Skin epidermis (tissue), 12 donors: ENCODE data around the gene ICA1.
"Not testable (repeated sequence)": the region's sequence is repeated elsewhere in the genome, so short reads cannot be mapped to it uniquely, and the experiment has no call there.

ENCODE experiments used
- H3K27ac ChIP-seq, 21 experiments: fragments of 200-600 bp; sonication (generic) in 11 of 21; one replicate each; pipeline ENCODE4 v1.5.0; 2020; ENCODE audit warnings: mild to moderate bottlenecking in 3 of 21, inconsistent platforms in 2 of 21, moderate library complexity in 2 of 21
- H3K4me3 ChIP-seq, 7 experiments: fragments of 200-600 bp; sonication (generic) in 2 of 7; one replicate each; pipeline ENCODE4 v1.5.0; 2020; ENCODE audit warnings: inconsistent platforms in 2 of 7, mild to moderate bottlenecking in 2 of 7, moderate library complexity in 1 of 7

ICA1 gene

DNA sequence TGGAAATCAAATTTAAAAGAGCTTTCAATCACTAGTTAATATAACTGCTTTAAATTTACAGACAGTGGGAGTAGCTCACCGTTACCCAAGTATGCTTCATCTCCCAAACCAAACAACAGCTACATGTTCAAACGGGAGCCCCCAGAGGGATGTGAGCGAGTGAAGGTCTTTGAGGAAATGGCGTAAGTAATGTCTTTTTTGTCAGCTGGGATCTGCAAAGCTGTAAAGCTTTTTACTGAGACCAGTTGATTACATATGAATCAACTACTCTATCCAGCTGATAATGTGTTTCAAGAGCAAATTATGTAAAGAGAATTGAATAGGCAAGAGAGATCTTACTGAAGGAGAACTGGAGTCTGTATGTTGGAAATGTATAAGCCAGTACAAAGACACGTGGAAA is 177.1 kb downstream of the ICA1 start:
- H3K4me3 ChIP-seq: no peak overlapping the region

DNA sequence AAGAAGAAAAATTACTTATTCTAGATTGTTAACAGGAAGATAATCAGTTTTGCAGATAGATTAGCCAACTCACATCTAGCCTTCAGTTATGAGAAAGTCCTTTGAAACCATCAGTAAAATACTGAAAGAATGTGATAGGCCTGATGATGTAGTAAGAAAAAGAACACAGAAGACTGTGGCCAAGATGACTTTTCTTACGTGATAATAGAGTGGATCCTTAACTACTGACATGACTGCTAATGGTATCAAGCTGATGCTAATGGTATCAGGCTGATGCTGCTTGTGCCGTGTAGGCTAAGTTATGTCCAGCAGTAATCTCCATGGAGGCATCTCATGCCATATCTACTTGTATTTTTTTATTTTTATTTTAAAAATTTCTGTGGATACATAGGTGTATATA is 179.2 kb downstream of the ICA1 start:
- H3K27ac ChIP-seq: no peak overlapping the region
- H3K4me3 ChIP-seq: no peak overlapping the region

More for the DNA sequence above, 177.1 kb downstream of the ICA1 start:
- H3K27ac ChIP-seq: no peak overlapping the region

GRCh38 chr7:8078418-8078817 is 183.5 kb downstream of the ICA1 start:
- Histone ChIP-seq H3K27ac (no peak overlapping the region), H3K4me3 (no peak overlapping the region)

DNA sequence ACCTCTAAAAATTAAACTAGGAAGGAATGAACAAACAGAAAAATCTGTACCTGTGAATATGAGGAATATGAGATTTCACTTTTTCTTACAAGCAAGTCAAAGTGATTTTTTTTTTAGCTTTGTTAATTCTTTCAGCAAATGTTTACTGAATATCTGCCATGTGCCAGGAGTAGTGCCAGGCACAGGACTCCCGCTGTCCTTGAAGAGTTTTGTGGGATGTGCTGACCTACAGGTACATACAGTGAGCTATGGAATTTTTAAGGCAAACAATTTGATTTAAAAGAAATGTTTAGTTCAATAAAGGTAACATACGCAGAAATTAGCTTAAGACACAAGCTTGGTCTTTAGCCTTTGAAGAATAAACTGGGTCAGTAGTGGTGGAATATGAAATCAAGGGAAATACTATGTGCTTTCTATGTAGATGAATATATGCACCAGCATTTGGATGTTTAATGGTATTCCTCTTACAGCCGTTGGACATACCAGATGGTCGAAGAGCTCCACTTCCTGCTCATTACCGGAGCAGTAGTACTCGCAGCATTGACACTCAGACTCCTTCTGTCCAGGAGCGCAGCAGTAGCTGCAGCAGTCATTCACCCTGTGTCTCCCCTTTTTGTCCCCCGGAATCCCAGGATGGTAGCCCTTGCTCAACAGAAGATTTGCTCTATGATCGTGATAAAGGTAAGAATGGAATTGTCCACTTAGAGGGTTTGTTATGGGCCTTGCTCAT is 191.4 kb downstream of the ICA1 start:
- Histone ChIP-seq H3K27ac (no peak overlapping the region), H3K4me3 (no peak overlapping the region)

GRCh38 chr7:8068892-8069686 is 192.9 kb downstream of the ICA1 start:
- no peak overlapping the region for H3K4me3 ChIP-seq
- no peak overlapping the region for H3K27ac ChIP-seq

GRCh38 chr7:8065356-8065813 is 196.6 kb downstream of the ICA1 start:
- no peak overlapping the region for H3K4me3 ChIP-seq
- no peak overlapping the region for H3K27ac ChIP-seq

DNA sequence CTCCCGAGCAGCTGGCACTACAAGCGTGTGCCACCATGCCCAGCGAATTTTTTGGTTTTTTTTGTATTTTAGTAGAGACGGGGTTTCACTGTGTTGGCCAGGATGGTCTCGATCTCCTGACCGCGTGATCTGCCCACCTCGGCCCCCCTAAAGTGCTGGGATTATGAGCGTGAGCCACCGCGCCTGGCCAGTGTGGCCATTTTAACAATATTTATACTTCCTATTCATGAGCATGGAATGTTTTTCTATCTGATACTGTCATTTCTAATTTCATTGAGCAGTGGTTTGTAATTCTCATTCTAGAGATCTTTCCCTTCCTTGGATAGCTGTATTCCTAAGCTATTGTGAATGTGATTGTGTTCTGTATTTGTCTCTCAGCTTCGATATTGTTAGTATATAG is 197.1 kb downstream of the ICA1 start:
- Histone ChIP-seq H3K4me3 (no peak overlapping the region), H3K27ac (no peak overlapping the region)

DNA sequence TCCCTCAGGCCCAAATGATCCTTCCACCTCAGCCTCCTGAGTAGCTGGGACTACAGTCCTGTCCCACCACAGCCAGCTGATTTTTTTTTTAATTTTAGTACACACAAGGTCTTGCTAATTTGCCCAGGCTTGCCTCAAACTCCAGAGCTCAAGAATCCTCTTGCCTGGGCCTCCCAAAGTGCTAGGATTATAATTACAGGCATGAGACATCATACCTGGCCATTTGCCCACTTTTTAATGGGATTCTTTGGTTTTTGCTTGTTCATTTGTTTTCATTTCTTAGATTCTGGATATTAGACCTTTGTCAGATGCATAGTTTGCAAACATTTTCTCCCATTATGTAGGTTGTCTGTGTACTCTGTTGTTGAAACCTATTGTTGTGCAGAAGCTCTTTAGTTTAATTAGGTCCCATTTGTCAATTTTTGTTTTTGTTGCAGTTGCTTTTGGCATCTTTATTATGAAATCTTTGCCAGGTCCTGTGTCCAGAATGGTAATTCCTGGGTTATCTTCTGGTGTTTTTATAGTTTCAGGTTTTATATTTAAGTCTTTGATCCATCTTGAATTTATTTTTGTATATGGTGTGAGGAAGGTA is 198.2 kb downstream of the ICA1 start:
- Histone ChIP-seq H3K27ac (no peak overlapping the region), H3K4me3 (no peak overlapping the region)

DNA sequence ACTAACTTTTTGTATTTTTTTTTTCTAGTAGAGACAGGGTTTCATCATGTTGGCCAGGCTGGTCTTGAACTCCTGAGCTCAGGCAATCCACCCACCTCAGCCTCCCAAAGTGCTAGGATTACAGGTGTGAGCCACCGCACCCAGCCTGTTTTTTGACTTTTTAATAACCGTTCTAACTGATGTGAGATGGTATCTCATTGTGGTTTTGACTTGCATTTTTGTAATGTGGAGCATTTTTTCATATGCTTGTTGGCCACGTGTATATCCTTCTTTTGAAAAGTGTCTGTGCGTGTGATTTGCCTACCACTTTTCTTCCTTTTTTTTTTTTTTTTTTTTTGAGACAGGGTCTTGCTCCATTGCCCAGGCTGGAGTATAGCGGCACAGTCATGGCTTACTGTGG is 198.7 kb downstream of the ICA1 start:
- not testable (repeated sequence) for H3K27ac ChIP-seq, H3K4me3 ChIP-seq
